ENCODE data around the gene GRM7.

DNA sequence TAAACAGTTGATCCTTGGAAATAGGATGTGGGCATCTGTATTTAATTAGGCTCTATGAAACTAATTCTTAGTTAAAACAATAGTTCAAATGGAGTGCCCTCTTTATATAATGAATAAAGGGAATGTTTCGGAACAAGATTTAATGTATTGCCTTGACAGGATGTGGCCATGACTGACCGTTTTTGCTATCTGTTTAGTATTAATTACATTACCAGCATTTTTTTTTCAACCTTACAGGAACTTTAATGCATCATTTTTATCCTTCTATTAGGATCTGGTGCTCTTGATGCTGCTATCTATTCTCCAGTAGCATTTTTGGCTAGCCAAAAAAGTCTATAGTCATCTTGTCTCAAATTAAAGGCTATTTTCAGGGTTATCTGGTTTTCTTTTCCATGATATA lies 340.9 kb downstream of the GRM7 start:
- TF ChIP-seq, protein P1, sequence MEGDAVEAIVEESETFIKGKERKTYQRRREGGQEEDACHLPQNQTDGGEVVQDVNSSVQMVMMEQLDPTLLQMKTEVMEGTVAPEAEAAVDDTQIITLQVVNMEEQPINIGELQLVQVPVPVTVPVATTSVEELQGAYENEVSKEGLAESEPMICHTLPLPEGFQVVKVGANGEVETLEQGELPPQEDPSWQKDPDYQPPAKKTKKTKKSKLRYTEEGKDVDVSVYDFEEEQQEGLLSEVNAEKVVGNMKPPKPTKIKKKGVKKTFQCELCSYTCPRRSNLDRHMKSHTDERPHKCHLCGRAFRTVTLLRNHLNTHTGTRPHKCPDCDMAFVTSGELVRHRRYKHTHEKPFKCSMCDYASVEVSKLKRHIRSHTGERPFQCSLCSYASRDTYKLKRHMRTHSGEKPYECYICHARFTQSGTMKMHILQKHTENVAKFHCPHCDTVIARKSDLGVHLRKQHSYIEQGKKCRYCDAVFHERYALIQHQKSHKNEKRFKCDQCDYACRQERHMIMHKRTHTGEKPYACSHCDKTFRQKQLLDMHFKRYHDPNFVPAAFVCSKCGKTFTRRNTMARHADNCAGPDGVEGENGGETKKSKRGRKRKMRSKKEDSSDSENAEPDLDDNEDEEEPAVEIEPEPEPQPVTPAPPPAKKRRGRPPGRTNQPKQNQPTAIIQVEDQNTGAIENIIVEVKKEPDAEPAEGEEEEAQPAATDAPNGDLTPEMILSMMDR (IDR thresholded peaks at IDR 0.05), result no peak
- no peak for TF ChIP-seq POLR2A (IDR thresholded peaks at IDR 0.05)
